Activated CD4-positive, alpha-beta T cell treated with anti-CD3 and anti-CD28 coated beads, Interleukin-2, amount 50 U/mL, for 16 hours (primary cell): ENCODE measurements around the gene SNX4.
"Not testable (repeated sequence)": the region's sequence is repeated elsewhere in the genome, so short reads cannot be mapped to it uniquely, and the experiment has no call there.

Source experiments
- DNase-seq: peaks from one replicate; pipeline ENCODE4 v3.0.0-alpha.2; 2020

SNX4 gene

DNA sequence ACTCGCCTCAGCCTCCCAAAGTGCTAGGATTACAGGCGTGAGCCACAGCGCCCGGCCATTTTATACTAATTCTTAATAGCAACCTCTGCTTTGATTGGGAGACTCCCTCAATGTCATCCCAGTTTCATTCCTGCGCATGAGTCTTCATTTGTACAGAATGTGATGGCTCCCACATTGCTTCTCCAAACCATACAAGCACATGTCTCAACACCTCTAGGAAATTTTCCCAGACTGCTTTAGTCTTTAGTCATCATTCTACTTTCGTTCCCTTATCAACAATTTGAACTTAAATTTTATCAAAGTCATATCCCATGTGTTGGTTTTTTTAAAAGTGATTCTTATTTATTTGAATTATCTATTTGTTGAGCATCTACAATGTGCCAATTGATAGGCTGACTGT lies 58.1 kb downstream of the SNX4 start:
- DNase-seq: no peak

DNA sequence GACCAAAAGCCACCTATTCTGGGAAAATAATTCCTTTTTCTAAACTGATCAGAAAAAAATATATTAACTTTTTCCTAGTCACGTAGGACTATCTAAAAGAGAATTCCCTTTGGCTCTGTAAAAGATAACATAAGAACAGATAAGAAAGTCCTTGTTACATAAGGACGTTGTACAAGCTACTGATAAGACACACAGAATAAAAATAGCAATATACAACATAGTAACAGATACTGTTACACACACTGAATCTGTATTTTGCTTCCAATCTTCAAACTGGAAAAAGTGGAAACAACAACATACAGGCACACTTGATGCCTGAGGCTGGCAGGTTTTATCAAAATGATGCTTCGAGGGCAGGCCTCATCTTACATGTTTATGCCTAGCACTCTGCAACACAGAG lies 59.8 kb downstream of the SNX4 start:
- no peak for DNase-seq

DNA sequence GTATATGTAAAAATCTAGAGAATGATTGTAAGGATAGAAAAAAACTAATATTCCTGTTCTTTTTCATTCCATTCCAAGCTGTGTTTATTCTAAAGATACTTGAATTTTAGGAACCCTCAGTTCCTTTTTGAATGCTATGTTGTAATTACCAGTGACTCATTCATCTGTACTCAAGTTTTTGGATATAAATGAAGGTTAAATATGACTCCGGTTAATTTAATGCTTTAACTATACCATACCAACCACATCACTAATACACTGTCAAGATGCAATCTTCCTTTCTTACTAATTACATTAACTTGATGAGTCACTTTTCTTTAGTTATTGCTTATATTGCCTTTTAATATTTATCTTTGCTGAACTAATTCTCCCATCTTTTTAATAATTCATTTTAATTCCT lies 76.1 kb downstream of the SNX4 start:
- no peak for DNase-seq

DNA sequence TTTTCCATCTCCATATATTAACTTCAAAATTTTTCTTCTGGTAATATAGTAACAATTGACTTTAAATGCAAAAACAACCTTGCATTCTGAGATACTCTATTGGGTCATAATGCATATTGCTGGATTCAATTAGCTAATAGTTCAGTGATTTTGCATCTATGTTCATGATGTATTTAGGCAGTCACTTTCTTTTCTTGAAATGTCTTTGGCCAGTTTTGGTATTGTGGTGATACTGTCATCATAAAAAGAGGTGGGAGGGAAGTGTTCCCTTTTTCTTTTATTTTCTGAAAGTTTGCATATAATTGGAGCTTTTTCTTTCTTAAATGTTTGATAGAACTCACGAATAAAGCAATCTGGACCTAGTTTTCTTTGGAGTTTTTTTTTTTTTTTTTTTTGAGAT lies 77.5 kb downstream of the SNX4 start:
- no peak for DNase-seq

DNA sequence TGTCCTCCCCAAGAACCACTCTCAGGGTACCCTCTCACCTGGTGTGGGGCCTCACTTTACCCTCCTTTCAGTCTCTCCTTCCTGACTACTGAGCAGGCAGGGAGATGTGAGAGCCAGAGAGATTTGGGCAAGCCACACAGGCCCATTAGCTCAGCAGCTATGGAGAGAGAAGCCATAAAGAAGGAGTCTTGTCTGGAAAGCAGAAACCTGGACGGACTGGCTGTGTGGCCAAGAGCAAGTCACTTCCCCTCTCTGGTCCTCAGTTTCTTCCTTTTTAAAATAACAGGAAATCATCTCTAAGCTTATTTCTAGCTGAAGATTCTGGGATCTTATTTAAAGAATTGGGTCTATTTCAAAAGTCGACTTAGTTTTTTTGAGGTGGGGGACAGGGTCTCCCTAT lies 79.0 kb downstream of the SNX4 start:
- DNase-seq: no peak

DNA sequence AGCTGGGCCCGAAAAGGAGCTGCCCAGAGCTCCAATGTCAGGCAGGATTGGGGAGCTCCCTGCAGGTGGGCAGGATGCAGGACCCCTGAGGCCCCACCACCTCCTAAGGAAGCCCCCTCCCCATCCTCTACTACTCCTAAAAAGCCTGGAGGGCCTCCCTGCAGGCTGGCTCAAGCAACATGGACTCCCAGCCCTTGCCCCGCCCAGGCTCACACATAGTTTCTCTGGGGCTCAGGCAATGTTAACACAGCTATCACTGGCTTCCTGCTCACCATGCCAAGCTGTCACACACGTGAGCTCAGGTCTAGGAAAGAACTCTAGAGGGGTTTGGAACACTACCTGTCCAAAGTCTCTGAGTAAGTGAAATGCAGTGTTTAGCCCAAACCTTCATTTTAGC lies 79.4 kb downstream of the SNX4 start:
- no peak for DNase-seq

DNA sequence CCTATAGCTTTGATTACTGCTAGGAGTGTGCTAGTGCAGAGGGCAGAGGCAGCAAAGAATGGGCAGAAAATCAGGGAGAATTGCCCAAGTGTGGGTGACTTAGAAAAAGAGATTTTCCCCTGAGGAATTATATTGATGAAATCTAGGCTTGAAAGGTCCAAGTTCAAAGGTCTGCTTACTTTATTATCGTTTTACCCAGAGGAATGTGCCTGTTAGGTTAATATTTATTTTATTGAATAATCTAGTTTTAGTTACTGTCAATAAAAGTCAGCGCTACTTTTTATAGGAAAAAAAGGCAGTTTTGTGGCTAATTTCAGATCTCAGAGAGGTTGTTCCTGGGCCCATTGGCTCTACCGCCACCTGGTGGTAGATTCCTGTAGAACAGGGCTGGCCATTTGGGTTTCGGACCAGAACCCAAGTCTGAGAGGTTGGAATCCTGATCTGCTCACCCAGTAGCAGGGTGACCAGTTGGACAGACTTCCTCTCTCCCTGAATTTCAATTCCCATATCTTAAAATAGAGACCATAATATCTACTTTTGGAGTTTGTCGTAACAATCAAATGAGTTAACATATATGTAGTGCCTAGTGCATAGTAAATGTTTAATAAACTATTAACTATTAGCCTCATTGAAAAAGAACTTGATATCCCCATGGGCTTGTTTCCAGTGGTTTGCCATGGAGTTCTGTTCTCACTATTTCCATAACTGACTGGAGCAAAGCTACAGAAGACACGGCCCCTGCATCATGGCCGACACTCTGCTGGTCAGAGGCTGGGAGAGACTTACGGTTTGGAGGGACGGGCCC lies 82.2 kb downstream of the SNX4 start:
- DNase-seq: peak; percentile 58

DNA sequence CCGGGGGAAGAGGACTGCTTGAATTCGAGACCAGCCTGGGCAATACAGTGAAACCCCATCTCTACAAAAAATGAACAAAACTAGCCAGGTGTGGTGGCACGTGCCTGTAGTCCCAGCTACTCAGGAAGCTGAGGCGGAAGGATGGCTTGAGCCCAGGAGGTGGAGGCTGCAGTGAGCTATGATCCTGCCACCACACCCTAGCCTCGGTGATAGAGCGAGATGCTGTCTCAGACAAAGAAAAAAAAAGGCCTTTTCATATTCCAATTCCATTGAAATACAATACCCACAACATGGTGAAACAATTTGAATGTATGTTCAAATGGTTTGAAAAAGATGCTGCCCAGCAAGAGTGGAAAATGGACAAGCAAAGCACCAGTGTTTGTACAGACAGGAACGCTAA lies 83.1 kb downstream of the SNX4 start:
- DNase-seq: no peak

DNA sequence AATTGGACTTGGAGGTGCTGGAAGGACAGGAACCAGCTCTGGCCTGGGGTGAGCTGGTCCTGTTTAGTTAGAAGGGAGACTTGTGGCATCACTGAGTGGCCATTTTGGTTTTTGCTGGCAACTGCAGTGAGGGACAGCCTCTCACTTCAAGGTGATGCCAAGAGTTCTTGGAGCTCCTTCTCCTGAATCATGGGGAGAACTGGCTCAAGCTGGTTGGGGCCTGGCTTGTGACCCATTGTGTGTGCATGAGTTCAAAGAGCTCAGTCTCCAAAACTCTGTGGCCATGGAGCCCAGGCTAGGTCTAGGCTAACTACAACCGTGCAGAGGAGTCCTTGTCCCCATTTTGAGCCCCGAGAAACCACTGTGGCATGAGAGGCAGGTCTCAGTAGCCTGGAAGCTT lies 84.8 kb downstream of the SNX4 start:
- DNase-seq: no peak

DNA sequence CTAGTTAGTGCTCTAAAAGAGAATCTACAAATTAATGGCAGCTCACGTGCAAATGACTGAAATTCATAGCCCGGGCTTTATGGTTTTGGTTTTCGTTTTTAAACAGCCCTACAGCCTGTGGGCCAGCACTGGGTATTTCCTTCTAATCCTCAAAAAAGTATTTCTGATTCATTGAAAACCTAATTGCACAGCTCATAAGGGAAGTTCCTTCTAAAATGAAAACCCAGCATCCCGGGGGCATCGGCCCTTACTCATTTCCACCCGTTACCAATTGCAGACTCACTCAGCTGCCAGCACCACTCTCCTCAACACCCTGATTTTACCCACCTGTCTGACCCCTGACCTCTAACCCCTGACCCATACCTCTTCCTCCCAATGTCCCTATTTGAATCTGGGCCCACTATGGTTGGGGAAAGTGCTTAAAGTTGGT lies 85.4 kb downstream of the SNX4 start:
- peak; percentile 80 for DNase-seq

DNA sequence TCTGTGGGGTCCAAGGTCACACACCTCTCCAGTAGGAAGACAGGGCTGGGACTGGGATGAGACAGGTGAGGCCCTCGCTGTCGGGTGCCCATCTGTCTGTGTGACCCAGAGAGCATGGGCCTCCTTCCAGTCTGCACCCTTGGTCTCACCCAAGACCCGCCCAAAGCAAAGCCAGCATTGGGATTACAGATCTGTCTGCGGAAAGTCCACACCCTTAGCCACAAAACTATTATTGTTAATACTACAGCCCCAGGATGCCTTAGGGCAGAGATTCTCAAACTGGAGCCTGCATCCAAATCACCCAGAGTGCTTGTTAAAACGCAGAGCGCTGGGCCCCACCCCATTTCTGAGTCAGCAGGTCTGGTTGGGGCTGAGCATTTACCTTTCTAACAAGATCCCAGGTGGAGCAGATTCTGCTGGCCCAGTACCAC lies 86.4 kb downstream of the SNX4 start:
- no peak for DNase-seq

DNA sequence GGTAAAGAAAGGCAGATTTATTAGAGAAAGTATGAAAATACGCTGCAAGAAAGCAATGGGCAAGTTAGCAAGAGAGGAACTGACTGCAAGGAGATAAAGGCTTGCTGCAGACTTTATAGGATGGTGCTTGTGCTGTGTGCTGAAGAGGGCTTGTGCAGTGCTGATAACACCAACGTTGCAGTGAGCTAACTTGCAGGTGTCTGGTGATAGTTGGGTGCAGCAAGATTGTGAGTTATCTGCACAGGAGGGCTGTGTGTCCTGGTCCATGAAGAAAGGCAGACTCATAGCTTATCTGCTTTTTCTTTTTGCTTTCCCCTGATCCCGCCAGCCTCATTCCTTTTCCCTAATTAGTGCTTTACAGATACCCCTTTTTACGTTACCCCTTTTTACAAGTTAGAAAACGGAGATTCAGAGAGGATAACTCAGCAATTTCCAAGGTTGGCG lies 86.9 kb downstream of the SNX4 start:
- no peak for DNase-seq

DNA sequence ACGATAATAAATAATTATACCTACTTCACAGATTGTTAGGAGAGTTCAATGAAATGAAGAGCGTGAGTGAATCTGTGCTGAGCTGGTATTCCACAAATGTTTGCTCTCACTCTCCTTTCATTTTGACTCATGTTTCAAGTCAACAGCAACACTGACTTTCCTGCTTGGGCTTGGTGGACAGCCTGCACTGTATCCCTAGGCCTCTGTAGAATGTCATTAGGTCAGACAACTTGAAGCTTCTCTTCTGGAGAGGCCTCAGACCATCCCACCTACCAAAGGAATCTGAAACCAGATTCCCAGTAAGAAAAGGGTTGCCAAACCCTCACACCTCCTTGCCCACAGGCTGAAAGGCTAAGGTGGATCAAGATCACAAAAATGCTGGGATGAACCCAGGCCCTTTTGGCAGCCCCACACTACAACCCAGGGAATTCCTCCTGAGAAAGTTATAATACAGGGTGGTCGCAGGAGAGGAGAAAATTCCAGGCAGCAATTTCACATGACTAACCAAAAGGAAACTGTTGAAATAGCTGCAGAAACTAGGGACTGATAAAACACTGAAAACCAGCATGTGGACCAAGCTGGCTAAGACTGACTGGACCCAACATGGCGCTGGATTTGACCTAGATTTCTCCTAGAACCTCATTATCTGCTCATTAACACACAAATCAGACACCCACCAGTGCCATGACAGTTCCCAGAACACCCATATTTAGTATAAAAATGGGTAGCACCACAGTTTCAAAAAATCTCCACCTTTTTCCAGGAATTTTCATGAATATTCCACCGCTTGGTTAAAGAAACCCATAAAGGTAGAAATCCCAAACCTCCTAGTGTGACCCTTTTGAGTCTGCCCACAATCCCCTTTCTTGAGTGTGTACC lies 87.9 kb downstream of the SNX4 start:
- peak; percentile 52 for DNase-seq

DNA sequence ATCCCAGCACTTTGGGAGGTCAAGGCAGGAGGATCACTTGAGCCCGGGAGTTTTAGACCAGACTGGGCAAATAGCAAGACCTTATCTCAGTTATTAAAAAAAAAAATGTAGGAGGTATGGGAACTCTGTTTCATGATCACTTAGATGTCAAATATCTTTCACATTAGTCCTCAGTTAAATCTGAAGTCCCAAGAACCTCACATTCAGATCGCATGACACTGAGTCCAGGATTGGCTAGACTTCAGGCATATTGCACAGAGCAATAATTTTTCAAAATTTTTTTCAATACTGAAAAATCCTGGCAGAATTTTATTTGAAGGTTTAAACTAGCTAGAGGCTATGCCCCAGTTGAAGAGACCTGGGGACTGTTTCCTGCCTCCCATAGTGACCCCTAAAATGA lies 88.6 kb downstream of the SNX4 start:
- no peak for DNase-seq

DNA sequence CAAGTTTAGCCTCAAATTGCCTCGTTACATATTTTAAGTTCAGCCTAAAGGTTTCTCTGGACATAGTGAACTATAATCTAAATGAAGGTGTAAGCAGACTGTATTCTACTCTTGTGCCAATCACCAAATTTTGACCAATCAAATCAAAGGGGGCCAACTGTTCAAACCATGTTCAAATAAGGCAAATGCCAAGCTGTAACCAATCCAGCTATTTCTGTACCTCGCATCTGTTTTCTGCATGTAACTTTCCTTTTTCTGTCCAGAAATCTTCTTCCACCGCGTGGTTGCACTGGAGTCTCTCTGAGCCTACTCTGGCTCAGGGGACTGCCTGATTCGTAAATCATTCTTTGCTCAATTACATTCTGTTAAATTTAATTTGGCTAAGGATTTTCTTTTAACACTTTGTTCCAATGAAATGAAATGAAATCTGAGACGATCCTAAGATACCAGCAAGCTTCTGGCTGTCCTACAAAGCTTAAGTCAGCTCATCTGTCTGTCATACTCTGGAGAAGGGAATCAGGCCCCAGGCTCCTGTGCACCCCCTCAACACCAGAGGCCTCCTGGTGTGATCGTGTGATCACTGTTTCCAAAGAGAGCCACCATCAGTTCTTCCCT lies 91.7 kb downstream of the SNX4 start:
- no peak for DNase-seq

DNA sequence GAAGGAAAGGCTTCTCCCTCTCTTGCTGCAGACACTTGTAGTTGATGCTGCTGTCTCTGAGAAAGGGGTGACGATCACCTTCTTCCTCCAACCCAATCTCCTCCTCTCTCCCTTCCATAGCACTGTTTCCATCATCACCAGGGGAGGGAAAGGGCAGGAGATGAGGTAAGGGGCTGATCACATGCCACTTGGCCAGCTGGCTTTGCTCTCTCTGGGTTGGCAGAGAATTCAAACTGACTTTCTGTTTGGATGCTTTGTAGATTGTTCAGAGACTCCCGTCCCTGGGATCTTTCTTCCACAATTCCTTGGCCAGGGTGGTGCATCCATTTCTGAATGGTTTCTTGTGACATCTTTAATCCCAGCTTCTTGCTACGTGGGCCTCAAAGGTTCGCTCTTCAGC lies 101.7 kb downstream of the SNX4 start:
- no peak for DNase-seq

DNA sequence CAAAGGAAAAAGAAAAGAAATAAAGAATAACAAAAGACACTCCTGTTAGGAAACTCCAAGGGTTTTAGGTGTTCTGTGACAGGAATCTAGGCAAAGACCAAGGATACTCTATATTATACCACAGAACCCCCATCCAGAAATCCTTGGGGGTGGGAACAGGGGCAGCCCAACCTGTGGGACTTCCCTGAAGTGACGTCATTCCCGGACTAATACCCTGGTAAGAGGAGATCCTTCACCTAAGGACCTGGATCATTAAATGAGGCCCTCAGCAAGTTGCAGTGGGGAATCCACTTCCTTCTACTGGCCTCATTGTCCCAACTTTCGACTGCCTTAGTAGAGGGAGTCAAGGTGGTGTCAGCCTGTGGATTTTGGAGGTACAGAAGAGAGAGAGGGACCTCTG lies 103.8 kb downstream of the SNX4 start:
- DNase-seq: no peak

DNA sequence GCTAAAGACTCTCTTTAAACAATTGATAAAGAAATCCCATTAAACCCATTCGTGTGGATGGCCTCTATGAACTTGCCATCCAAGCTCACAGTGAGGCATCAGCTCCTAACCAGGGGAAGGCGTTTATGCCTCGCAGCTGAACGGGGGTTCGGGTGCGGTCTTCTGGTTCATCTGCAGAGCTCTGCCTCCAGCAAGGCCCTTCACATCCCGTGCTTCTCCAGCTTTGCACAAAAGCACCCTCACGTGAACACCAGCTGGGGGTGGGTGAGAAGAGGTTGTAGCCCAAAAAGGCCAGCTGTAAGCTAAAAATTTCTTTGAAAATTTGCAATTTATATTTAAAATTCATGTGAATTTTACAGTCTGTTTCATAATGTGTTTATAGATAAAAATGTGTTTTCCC lies 105.3 kb downstream of the SNX4 start:
- DNase-seq: no peak

DNA sequence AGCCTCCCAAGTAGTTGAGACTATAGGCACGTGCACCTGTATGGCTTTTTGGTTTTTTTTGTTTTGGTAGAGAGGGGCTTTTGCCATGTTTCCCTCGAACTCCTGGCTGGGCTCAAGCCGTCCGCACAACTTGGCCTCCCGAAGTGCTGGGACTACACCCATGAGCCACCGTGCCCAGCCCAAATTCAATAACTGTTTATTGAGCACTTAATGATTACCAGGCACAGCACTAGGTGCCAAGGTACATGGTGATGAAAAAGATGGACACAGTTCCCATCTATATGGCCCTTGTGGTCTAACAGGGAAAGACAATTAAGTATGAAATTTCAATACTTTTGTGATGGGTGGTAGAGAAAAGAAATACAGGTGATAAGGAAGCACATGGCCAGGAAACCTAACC lies 109.1 kb downstream of the SNX4 start:
- no peak for DNase-seq

DNA sequence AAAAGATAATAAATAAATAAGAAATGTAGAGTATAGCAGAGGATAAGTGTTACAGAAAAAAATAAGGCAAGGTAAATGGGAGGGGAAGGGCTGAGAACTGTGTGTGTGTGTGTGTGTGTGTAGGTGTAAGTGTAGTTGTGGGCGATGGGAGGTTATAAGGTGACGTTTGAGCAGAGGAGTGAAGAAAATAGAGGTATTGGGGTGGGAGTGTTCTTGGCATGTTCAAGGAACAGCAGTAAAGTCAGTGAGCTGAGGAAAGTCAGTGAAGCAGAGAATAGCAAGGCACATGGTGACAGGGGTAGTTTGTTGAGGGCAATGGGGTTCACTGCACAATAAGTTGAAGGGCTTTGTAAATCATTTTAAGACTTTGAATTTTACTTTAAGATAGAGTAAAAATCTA lies 113.9 kb downstream of the SNX4 start:
- DNase-seq: no peak

DNA sequence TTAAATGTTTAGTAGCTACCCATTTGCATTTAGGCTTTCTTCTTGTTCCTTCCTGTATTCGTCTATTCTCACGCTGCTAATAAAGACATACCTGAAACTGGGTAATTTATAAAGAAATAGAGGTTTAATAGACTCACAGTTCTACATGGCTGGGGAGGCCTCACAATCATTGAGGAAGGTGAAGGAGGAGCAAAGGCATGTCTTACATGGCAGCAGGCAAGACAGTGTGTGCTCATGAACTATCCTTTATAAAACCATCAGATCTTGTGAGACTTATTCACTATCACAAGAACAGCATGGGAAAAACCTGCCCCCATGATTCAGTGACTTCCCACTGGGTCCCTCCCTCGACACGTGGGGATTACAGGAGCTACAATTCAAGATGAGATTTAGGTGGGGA lies 114.5 kb downstream of the SNX4 start:
- DNase-seq: not testable (repeated sequence)

DNA sequence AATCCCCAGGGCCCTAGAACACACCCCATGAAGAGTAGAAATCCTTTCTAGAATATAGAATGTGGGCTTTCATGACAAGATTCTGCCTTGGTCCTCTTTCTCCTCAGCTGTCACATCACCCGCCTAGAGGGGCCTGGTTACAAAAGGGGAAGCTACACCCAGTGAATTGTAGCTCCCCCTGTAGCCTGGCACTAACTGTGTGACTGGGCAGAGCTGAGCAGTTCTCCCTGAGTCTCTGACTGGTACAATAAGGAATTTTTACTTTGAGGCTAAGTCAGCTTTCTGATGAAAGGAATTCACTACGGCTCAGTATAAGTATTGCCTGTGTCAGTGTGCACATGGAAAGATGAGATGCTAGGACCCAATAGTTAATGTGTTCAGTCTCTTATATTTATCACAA lies 116.2 kb downstream of the SNX4 start:
- DNase-seq: no peak

DNA sequence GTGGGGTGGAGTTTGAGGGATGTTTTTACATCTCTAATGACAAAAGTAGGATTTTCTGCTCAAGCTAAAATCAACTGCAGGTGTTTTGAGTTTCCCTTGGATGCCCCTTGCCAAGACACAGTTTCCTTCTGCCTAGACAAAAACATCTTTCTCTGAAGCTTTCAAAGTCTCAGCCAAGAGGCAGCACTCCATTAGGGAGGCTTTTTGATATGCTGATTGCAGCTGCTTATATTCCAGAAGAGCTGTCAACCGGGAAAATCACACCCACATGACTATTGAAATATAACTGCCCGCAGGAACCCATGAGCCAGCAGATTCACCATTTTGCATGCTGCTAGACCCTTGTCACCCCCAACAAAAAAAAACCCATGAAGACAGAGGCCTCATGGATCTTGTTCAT lies 117.4 kb downstream of the SNX4 start:
- no peak for DNase-seq

DNA sequence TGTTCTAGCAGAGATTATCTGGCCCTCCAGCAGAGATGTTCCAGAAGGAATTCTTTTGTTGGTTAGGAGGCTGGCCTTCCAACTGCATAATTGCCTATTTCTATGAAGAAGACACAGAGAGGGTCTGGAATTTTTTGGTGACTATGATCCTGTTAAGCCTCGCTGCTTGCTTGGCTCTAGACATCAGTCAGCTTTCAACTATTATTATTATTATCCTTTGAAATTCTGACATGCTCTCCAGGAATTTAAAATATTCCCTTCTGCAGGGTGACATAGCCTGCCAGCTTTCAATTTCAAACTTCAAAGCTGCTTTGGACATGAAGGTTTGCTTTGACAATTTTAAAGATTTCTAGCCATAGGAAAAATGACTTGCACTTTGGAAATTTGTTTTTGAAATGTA lies 118.6 kb downstream of the SNX4 start:
- DNase-seq: no peak
